ENCODE data around the gene PNPLA7. TPM values are rescaled to one million over a fixed set of nuclear protein-coding genes. Genes with fewer than 3 reads are reported as not detected.
"Not testable (repeated sequence)": the region's sequence is repeated elsewhere in the genome, so short reads cannot be mapped to it uniquely, and the experiment has no call there.

Gene PNPLA7
- total RNA-seq, 4 donors from 2014 or later = 0.26 to 25.7 (median 3.4) TPM

DNA sequence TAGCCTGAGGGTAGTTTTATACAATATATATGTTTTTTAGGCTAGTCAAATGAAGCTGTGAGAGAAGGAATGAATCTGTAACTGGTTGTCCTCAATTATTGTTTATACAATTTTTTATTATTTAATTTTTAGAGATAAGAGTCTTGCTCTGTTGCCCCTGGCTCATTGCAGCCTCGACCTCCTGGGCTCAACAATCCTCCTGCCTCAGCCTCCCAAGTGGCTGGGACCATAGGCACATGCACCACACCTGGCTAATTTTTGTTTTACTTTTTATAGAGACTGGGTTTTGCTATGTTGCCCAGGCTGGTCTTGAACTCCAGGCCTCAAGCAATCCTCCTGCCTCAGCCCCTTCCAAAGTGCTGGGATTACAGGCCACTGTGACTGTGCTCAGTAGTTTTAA lies 4.1 kb upstream of the PNPLA7 start:
- no peak overlapping the region for H3K4me3 ChIP-seq
- no peak overlapping the region for H3K27ac ChIP-seq
- no peak for DNase-seq
- H3K36me3 ChIP-seq = no peaks in the 10 kb centered on the region
- no peaks in the 10 kb centered on the region for H3K9me3 ChIP-seq
- intact Hi-C loops (cut with DNase I; ENCODE audit: low total_unique reads) = no loop called here
- TF ChIP-seq, protein P1, sequence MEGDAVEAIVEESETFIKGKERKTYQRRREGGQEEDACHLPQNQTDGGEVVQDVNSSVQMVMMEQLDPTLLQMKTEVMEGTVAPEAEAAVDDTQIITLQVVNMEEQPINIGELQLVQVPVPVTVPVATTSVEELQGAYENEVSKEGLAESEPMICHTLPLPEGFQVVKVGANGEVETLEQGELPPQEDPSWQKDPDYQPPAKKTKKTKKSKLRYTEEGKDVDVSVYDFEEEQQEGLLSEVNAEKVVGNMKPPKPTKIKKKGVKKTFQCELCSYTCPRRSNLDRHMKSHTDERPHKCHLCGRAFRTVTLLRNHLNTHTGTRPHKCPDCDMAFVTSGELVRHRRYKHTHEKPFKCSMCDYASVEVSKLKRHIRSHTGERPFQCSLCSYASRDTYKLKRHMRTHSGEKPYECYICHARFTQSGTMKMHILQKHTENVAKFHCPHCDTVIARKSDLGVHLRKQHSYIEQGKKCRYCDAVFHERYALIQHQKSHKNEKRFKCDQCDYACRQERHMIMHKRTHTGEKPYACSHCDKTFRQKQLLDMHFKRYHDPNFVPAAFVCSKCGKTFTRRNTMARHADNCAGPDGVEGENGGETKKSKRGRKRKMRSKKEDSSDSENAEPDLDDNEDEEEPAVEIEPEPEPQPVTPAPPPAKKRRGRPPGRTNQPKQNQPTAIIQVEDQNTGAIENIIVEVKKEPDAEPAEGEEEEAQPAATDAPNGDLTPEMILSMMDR (IDR thresholded peaks at IDR 0.05) = no peak
- TF ChIP-seq POLR2A (IDR thresholded peaks at IDR 0.05) = no peak
- no peaks in the 10 kb centered on the region for H3K27me3 ChIP-seq
- peaks cover 0 to 5% of the 10 kb centered on the region in 2 donors for H3K4me1 ChIP-seq

- intact Hi-C loops (cut with DNase I; ENCODE audit: low total_unique reads); H3K4me1 ChIP-seq: not testable (repeated sequence)
Observed at GRCh38 chr9:137553654-137554053, 3.5 kb upstream of the PNPLA7 start.

GRCh38 chr9:137552022-137552768 lies 2.0 kb upstream of the PNPLA7 start:
- intact Hi-C loops (cut with DNase I; ENCODE audit: low total_unique reads) = no loop called here
- H3K4me1 ChIP-seq = peaks cover 0 to 5% of the 10 kb centered on the region in 2 donors
- peak in 1 of 2 donors; percentile 0 for TF ChIP-seq POLR2A (IDR thresholded peaks at IDR 0.05)
- TF ChIP-seq, protein P1 (IDR thresholded peaks at IDR 0.05) = no peak
- H3K27ac ChIP-seq = peak overlapping the region; percentile 67 to 89
- no peaks in the 10 kb centered on the region for H3K36me3 ChIP-seq
- no peaks in the 10 kb centered on the region for H3K9me3 ChIP-seq
- H3K27me3 ChIP-seq = no peaks in the 10 kb centered on the region
- H3K4me3 ChIP-seq = peak overlapping the region; percentile 69 to 76
- DNase-seq = no peak

More at GRCh38 chr9:137553654-137554053, 3.5 kb upstream of the PNPLA7 start:
- not testable (repeated sequence) for H3K9me3 ChIP-seq, DNase-seq, H3K27me3 ChIP-seq, H3K36me3 ChIP-seq, H3K27ac ChIP-seq, H3K4me3 ChIP-seq

DNA sequence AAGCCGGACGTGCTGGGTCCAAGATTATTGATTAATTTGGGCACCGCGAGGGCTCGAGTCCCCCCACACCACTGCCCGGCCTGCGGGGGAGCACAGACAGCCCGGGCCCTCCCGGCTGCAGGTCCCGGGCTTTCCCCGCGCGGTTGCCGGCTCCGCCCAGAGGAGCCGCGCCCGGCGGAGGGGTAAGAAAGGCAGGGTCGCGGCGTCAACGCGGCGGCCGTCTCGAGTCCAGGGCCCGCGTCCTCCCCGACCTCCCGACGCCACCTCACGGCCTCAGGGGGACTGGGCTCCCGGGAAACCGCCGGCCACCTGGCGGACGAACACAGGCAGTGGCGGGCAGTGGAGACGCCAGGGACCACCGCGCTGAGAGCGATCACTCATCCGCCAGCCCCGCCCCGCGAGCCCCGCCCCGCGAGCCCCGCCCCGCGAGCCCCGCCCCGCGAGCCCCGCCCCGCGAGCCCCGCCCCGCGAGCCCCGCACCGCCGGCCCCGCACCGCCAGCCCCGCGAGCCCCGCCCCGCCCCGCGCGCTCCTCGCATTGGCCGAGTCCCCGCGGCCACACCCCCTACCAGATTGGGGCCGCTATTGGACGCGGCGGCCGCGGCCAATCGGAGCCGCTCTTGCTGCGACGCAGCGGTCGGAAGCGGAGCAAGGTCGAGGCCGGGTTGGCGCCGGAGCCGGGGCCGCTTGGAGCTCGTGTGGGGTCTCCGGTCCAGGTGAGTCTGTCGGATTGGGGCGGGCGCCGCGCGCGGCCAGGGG lies 1.2 kb upstream of the PNPLA7 start, which contains the start of gene MRPL41:
TSS of gene MRPL41 (plus strand) at position 616 of the 758 bp plus-strand sequence. CDS start 203 bp downstream, outside the sequence.
- H3K27ac ChIP-seq = peak within 1 kb of the TSS; percentile 86 to 89
- H3K4me1 ChIP-seq = peaks cover 0 to 5% of the 10 kb centered on the region in 2 donors
- no peaks in the 10 kb centered on the region for H3K9me3 ChIP-seq
- H3K4me3 ChIP-seq = peak within 1 kb of the TSS; percentile 69 to 76
- H3K27me3 ChIP-seq = no peaks in the 10 kb centered on the region
- intact Hi-C loops (cut with DNase I; ENCODE audit: low total_unique reads) = no loop called here
- H3K36me3 ChIP-seq = no peaks in the 10 kb centered on the region
- TF ChIP-seq POLR2A (IDR thresholded peaks at IDR 0.05) = peak; percentile 34 to 78
- TF ChIP-seq, protein P1 (IDR thresholded peaks at IDR 0.05) = peak; percentile 18 to 75 (median 52)
- DNase-seq = peak; percentile 87 to 88

DNA sequence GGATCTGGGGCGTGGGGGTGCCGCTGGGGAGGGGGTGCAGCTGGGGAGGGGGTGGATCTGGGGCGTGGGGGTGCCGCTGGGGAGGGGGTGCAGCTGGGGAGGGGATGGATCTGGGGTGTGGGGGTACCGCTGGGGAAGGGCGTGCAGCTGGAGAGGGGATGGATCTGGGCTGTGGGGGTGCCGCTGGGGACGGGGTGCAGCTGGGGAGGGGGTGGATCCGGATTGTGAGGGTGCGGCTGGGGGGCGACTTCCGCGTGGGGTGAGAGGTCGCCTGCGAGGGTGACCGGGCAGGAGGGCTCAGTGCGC lies 709 bp upstream of the PNPLA7 start:
- H3K27me3 ChIP-seq; DNase-seq; intact Hi-C loops (cut with DNase I; ENCODE audit: low total_unique reads); H3K36me3 ChIP-seq; H3K9me3 ChIP-seq; H3K4me1 ChIP-seq: not testable (repeated sequence)
- peak overlapping the region; percentile 63 to 76 for H3K4me3 ChIP-seq
- H3K27ac ChIP-seq = peak overlapping the region; percentile 86 to 87
